GM12878 (cell line): ENCODE data around the gene XPOT.

Experiments used
- CHD2 ChIP-seq: IDR thresholded peaks from 2 replicates; pipeline ENCODE4 v1.6.1; 2011; ENCODE audit warnings: low read depth, low read length, improper control_type of control experiment, borderline replicate concordance
- CREB1 ChIP-seq: IDR thresholded peaks from 2 replicates; pipeline ENCODE4 v1.6.1; 2012; ENCODE audit warnings: low read depth, mild to moderate bottlenecking, inconsistent platforms
- CTCF ChIP-seq, 3 experiments: IDR thresholded peaks in 2 of 3; conservative IDR thresholded peaks in 1 of 3; 2 replicates each; pipeline ENCODE4 v1.5.1; 2011; ENCODE audit warnings: low read depth in 3 of 3, low read length in 3 of 3, mild to moderate bottlenecking in 3 of 3, control low read depth in 2 of 3, moderate library complexity in 2 of 3, inconsistent platforms in 1 of 3, mixed read lengths in 1 of 3; ENCODE audit not compliant: control insufficient read depth in 2 of 3, insufficient read depth in 1 of 3; ENCODE audit errors: extremely low read depth in 1 of 3
- EZH2 ChIP-seq: IDR thresholded peaks from 2 replicates; pipeline ENCODE4 v1.6.1; 2012; ENCODE audit warnings: low read depth, mild to moderate bottlenecking, control low read depth, inconsistent platforms, low read length, borderline replicate concordance; ENCODE audit not compliant: control insufficient read depth
- JUND ChIP-seq: IDR thresholded peaks from 2 replicates; pipeline ENCODE4 v1.6.1; 2012; ENCODE audit warnings: low read depth, mild to moderate bottlenecking, low read length, improper control_type of control experiment, moderate library complexity
- MYC ChIP-seq: IDR thresholded peaks from 2 replicates; pipeline ENCODE4 v1.6.1; 2011; ENCODE audit warnings: mild to moderate bottlenecking, low read length, moderate library complexity, inconsistent platforms; ENCODE audit not compliant: insufficient read depth, insufficient replicate concordance, insufficient read length, severe bottlenecking
- NFYA ChIP-seq: IDR thresholded peaks from 2 replicates; pipeline ENCODE4 v1.6.1; 2011; ENCODE audit warnings: low read depth, mild to moderate bottlenecking, low read length, improper control_type of control experiment, borderline replicate concordance
- RAD21 ChIP-seq: IDR thresholded peaks from 2 replicates; pipeline ENCODE4 v1.6.1; 2011; ENCODE audit warnings: mild to moderate bottlenecking, low read depth, low read length, moderate library complexity; ENCODE audit not compliant: insufficient read depth
- RB1 ChIP-seq: fragments of 450-650 bp; formaldehyde crosslinking; IDR thresholded peaks from 2 replicates; pipeline ENCODE4 v1.6.1; 2017; ENCODE audit warnings: mild to moderate bottlenecking, borderline replicate concordance
- RCOR1 ChIP-seq: conservative IDR thresholded peaks from 2 replicates; pipeline ENCODE4 v1.6.1; 2012; ENCODE audit warnings: low read depth, low read length, improper control_type of control experiment
- RFX5 ChIP-seq: IDR thresholded peaks from 2 replicates; pipeline ENCODE4 v1.6.1; 2011; ENCODE audit warnings: low read depth, low read length, improper control_type of control experiment
- TF ChIP-seq, protein P1 (sequence below): fragments of 450-650 bp; IDR thresholded peaks from 2 replicates; pipeline ENCODE4 v1.6.1; 2017; ENCODE audit warnings: mild to moderate bottlenecking
- TF ChIP-seq, protein P2 (sequence below): fragments of 450-650 bp; IDR thresholded peaks from 2 replicates; pipeline ENCODE4 v1.6.1; 2017; ENCODE audit warnings: mild to moderate bottlenecking, low read depth, inconsistent platforms; ENCODE audit not compliant: poor library complexity, severe bottlenecking
- TF ChIP-seq, protein P3 (sequence below): IDR thresholded peaks from 2 replicates; pipeline ENCODE4 v1.6.1; 2011; ENCODE audit warnings: low read depth, mild to moderate bottlenecking, low read length, moderate library complexity, borderline replicate concordance; ENCODE audit errors: extremely low read depth

DNA sequence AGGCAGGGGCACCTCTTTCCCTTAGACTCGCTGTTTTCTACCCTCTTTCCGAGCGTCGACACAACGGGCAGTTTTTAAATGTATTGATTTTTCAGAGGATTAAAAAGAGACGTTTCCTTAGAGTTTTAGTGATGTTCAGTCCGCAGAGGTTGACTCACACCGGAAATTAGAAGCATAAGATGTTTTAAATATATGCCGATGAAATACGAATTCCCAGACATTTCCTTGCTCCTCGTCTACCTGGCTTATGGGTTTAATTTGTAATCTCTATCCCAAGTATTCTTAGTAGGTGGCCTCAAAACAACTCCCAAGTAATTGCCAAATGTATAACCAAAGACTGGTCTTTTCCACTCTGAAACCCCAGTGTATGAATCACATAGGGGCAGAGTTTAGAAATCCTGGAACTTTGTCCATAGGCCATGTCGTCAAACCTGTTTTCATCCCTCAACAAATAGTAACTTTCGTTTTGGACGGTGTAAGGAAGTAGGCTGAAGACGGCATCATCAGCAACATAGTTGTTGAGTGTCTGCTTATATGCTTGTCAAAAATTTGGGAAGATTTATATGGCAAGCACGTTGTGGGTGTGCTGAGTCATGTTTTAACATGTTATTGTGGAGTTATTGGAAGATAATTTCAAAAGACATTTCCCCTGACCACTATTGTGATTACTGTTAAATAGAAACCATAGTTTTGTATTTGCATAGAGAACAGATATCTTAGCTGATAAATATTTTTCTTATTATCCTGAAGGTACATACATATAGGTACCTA is 48.6 kb downstream of the XPOT start:
- no peak for TF ChIP-seq CTCF (IDR thresholded peaks at IDR 0.05 in 2 of 3, conservative IDR thresholded peaks at IDR 0.05 in 1 of 3; ENCODE audit: control insufficient read depth in 2 of 3, extremely low read depth in 1 of 3, insufficient read depth in 1 of 3, low read depth in 3 of 3, low read length in 3 of 3)
- TF ChIP-seq MYC = no peak
- no peak for TF ChIP-seq CHD2
- TF ChIP-seq, protein P1, sequence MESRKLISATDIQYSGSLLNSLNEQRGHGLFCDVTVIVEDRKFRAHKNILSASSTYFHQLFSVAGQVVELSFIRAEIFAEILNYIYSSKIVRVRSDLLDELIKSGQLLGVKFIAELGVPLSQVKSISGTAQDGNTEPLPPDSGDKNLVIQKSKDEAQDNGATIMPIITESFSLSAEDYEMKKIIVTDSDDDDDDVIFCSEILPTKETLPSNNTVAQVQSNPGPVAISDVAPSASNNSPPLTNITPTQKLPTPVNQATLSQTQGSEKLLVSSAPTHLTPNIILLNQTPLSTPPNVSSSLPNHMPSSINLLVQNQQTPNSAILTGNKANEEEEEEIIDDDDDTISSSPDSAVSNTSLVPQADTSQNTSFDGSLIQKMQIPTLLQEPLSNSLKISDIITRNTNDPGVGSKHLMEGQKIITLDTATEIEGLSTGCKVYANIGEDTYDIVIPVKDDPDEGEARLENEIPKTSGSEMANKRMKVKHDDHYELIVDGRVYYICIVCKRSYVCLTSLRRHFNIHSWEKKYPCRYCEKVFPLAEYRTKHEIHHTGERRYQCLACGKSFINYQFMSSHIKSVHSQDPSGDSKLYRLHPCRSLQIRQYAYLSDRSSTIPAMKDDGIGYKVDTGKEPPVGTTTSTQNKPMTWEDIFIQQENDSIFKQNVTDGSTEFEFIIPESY = no peak
- TF ChIP-seq RCOR1 = no peak
- no peak for TF ChIP-seq CREB1
- TF ChIP-seq RAD21 = no peak
- TF ChIP-seq, protein P2, sequence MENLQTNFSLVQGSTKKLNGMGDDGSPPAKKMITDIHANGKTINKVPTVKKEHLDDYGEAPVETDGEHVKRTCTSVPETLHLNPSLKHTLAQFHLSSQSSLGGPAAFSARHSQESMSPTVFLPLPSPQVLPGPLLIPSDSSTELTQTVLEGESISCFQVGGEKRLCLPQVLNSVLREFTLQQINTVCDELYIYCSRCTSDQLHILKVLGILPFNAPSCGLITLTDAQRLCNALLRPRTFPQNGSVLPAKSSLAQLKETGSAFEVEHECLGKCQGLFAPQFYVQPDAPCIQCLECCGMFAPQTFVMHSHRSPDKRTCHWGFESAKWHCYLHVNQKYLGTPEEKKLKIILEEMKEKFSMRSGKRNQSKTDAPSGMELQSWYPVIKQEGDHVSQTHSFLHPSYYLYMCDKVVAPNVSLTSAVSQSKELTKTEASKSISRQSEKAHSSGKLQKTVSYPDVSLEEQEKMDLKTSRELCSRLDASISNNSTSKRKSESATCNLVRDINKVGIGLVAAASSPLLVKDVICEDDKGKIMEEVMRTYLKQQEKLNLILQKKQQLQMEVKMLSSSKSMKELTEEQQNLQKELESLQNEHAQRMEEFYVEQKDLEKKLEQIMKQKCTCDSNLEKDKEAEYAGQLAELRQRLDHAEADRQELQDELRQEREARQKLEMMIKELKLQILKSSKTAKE = no peak
- no peak for TF ChIP-seq JUND
- TF ChIP-seq RFX5 = no peak
- no peak for TF ChIP-seq RB1
- no peak for TF ChIP-seq EZH2
- TF ChIP-seq, protein P3, sequence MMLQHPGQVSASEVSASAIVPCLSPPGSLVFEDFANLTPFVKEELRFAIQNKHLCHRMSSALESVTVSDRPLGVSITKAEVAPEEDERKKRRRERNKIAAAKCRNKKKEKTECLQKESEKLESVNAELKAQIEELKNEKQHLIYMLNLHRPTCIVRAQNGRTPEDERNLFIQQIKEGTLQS = no peak
- TF ChIP-seq NFYA = no peak
